Sigmoid colon (tissue), 7 donors: Measurements from ENCODE around the gene FBP2. TPM values are rescaled to one million over a fixed set of nuclear protein-coding genes. Genes with fewer than 3 reads are reported as not detected.
A peak's percentile ranks its signal among the peaks of the same experiment; 100 is the strongest.

Experiments used
- DNase-seq: peaks from one replicate; pipeline ENCODE4 v3.0.0-alpha.2; 2019
- H3K27ac ChIP-seq, 4 donors: fragments of 200-600 bp; sonication (generic); one replicate each; pipeline ENCODE4 v1.5.1; 2016 to 2019; ENCODE audit warnings: mild to moderate bottlenecking in 1 of 4
- H3K27me3 ChIP-seq, 3 donors: fragments of 200-600 bp; sonication (generic); one replicate each; pipeline ENCODE4 v1.5.1; 2019; ENCODE audit warnings: mild to moderate bottlenecking in 1 of 3
- H3K36me3 ChIP-seq, 4 donors: fragments of 200-600 bp; sonication (generic); one replicate each; pipeline ENCODE4 v1.5.1; 2016 to 2019
- H3K4me1 ChIP-seq, 4 donors: fragments of 200-600 bp; sonication (generic); one replicate each; pipeline ENCODE4 v1.5.1; 2017 to 2019
- H3K4me3 ChIP-seq, 4 donors: fragments of 200-600 bp; sonication (generic); one replicate each; pipeline ENCODE4 v1.5.1; 2017 to 2019; ENCODE audit warnings: mild to moderate bottlenecking in 2 of 4, moderate library complexity in 1 of 4
- H3K9me3 ChIP-seq, 4 donors: fragments of 200-600 bp in 3 of 4; sonication (generic) in 3 of 4; one replicate each; pipeline versions ENCODE4 v1.5.1 to v1.6.1; 2013 to 2019
- EP300 ChIP-seq, 4 donors: sonication (generic); formaldehyde crosslinking; IDR thresholded peaks; one replicate each; pipeline ENCODE4 v1.6.1; 2017; ENCODE audit warnings: antibody characterized with exemption in 4 of 4
- POLR2A ChIP-seq, 2 donors: fragments of 450-650 bp; IDR thresholded peaks; one replicate each; pipeline ENCODE4 v1.6.1; 2016; ENCODE audit warnings: antibody characterized with exemption in 2 of 2, mild to moderate bottlenecking in 2 of 2, moderate library complexity in 2 of 2
- POLR2AphosphoS5 ChIP-seq, 4 donors: sonication (generic); formaldehyde crosslinking; IDR thresholded peaks; one replicate each; pipeline ENCODE4 v1.6.1; 2017; ENCODE audit warnings: antibody characterized with exemption in 4 of 4
- WGBS, 2 donors: extraction: QIAGEN DNeasy Blood & Tissue Kit; methylation state at CpG; one replicate each; pipeline ENCODE4 v1.1.7; 2013; 5-methylcytosine and 5-hydroxymethylcytosine counted together
- intact Hi-C: fragments of 100-400 bp; cut with DNase I; formaldehyde crosslinking; loops from one replicate; pipeline ENCODE4 v1.15.1; 2023
- polyA plus RNA-seq, 3 donors: library from polyadenylated mRNA; stranded (reverse); fragments of 200-250 nt; gene quantifications; one replicate each; pipeline ENCODE4 v1.2.3, GENCODE V29; 2013
- total RNA-seq, 4 donors: library from RNA; depleted of rRNA; stranded (reverse); fragments of >200 nt; gene quantifications; one replicate each; pipeline ENCODE4 v1.1.0, GENCODE V29; 2016
- TF ChIP-seq, protein P1 (sequence below), 4 experiments: fragments of 450-650 bp in 3 of 4; fragments of 200-600 bp in 1 of 4; IDR thresholded peaks; one replicate each; pipeline ENCODE4 v1.5.1; 2016 to 2019; ENCODE audit warnings: antibody characterized with exemption in 4 of 4, mild to moderate bottlenecking in 3 of 4, moderate library complexity in 2 of 4
- donor health status: healthy with polysubstance abuse.
- donor health status: Bipolar disorder and iron deficiency.
- donor health status: healthy.

The FBP2 gene
- total and polyA plus RNA-seq, 7 donors, result 0.04 TPM; not detected in 6

DNA sequence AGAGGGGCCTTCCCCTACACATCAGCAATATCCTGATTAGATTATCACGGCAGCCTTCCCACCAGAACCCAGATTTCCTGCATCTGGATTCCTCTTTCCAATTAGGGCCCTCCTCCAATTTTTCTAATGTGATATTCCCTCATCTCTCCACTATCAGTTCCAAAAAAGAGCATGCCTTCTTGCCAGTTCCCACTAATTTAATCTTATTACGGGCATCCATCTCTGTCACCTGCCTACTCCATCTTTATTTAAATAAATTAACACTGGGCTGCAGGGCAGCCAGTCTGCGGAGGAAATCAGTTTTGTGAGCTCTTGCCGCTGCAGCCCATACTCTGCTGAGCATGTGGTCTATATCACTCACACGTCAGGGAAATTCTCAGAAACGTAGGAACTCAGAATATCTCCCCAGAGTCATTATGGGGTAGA lies 16.6 kb upstream of the FBP2 start:
- WGBS, 2 donors, result 83 to 89% methylated on average over 6 of the region's 6 CpGs
- Histone ChIP-seq H3K4me1 (no peaks in the 10 kb centered on the region), H3K27me3 (no peaks in the 10 kb centered on the region), H3K36me3 (no peaks in the 10 kb centered on the region), H3K27ac (no peak overlapping the region), H3K4me3 (no peak overlapping the region), H3K9me3 (no peaks in the 10 kb centered on the region)
- no peak for DNase-seq
- TF ChIP-seq POLR2AphosphoS5 (IDR thresholded peaks at IDR 0.05), result no peak
- intact Hi-C loops, result no loop called here

DNA sequence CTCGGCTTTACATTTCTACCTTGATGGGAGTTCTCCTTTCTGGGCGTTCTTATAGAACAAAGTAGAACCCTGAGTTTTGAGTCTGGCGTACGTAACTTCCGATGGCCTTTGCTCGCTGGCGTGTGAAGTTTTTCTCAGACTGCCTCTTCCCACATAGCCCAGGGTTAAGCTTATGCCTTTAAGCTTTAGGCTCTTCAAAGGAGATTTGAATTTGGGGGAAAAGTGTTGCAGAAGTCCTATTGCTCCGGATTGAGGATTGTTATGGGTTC lies 13.7 kb upstream of the FBP2 start:
- TF ChIP-seq POLR2AphosphoS5 (IDR thresholded peaks at IDR 0.05), result no peak
- TF ChIP-seq EP300 (IDR thresholded peaks at IDR 0.05), result no peak
- TF ChIP-seq, protein P1, sequence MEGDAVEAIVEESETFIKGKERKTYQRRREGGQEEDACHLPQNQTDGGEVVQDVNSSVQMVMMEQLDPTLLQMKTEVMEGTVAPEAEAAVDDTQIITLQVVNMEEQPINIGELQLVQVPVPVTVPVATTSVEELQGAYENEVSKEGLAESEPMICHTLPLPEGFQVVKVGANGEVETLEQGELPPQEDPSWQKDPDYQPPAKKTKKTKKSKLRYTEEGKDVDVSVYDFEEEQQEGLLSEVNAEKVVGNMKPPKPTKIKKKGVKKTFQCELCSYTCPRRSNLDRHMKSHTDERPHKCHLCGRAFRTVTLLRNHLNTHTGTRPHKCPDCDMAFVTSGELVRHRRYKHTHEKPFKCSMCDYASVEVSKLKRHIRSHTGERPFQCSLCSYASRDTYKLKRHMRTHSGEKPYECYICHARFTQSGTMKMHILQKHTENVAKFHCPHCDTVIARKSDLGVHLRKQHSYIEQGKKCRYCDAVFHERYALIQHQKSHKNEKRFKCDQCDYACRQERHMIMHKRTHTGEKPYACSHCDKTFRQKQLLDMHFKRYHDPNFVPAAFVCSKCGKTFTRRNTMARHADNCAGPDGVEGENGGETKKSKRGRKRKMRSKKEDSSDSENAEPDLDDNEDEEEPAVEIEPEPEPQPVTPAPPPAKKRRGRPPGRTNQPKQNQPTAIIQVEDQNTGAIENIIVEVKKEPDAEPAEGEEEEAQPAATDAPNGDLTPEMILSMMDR (IDR thresholded peaks at IDR 0.05), result no peak
- TF ChIP-seq POLR2A (IDR thresholded peaks at IDR 0.05), result no peak
- intact Hi-C loops, result no loop called here
- 25 to 80% methylated on average over 8 of the region's 8 CpGs for WGBS, 2 donors

DNA sequence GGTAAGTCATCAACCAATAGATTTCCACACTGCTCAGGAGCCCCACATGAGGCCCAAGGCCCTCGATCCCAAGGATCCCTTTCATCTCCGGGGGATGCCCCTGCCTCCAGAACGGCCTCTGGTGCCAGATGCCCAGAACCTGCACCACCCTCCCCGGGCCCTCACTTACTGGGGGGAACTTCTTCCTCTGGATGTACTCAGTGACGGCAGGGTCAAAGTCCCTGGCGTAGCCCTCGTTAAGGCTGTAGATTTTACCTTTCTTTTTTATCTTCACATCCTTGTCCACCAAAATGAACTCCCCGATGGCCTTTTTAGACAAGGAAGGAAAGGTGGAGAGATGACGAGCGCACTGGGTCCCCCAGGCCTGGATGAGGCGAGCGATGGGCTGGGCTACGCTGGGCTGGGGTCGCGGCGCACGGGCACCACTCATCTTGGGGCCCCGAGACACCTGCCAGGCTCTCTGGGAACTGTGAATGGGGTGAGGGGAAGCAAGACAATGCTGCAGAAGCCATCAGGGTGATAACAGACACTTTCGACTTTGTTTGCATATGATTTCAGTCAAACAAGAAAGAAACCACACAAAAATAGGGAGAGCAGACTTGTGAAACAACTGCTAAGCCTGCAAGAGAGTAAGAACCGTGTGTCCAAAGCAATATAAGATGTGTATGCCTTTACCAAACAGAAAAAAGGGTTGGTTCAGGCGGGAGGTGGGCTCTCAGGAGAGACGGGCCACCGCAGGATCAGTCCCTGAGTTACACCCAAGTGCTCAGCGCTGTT lies 13.2 kb upstream of the FBP2 start:
- Histone ChIP-seq H3K36me3 (no peaks in the 10 kb centered on the region), H3K4me1 (peaks cover 0 to 6% (median 0%) of the 10 kb centered on the region in 4 donors), H3K27me3 (no peaks in the 10 kb centered on the region), H3K27ac (no peak overlapping the region), H3K4me3 (no peak overlapping the region), H3K9me3 (no peaks in the 10 kb centered on the region)
- WGBS, 2 donors, result 23 to 76% methylated on average over 24 of the region's 24 CpGs
- DNase-seq, result no peak
- TF ChIP-seq EP300 (IDR thresholded peaks at IDR 0.05) (no peak), POLR2AphosphoS5 (IDR thresholded peaks at IDR 0.05) (no peak), POLR2A (IDR thresholded peaks at IDR 0.05) (no peak)
- TF ChIP-seq, protein P1 (IDR thresholded peaks at IDR 0.05), result no peak
- intact Hi-C loops, result no loop called here

More for the DNA sequence above, 13.7 kb upstream of the FBP2 start:
- no peak for DNase-seq
- H3K27me3 ChIP-seq, result no peaks in the 10 kb centered on the region
- no peak overlapping the region for H3K27ac ChIP-seq
- H3K4me3 ChIP-seq, result no peak overlapping the region
- no peaks in the 10 kb centered on the region for H3K9me3 ChIP-seq
- peaks cover 0 to 6% (median 0%) of the 10 kb centered on the region in 4 donors for H3K4me1 ChIP-seq
- H3K36me3 ChIP-seq, result no peaks in the 10 kb centered on the region

DNA sequence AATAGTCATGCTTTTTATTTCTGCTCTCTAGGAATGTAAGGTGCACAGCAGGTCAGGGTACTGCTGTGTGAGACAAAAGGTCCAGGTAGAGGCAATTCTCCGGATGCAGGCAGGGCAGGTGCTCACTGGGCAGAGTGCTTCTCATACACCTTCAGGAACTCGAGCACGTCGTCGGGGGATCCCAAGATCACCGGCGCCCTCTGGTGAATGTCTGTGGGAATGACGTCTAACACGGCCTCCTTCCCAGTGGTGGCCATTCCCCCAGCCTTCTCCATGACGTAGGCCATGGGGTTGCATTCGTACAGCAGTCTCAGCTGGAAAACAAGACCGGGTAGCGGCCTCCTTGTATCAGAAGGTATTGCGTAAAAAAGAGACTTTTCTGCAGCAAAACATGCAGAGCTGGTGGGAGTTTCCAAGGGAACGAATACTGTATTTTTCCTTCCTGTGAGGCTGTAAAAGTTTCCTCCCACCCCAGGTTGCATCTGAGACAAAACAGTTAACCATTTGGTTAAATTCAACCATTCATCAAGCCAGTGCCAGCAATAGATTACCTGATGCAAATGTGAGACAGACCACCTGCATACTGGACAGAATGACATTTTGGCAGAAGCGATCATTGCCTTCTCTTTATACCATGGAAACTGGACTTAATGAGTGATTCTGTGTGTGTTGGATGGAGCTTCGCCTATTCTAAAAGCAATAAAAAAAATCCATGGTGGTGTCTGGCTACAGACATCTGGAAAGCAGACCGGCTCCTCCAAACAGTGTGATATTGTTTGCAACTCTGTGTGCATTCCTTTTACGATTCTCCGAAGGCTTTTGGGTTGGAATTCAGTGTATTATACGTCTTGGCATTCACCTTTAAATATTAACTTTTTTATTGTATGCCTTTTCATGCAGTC lies 9.9 kb upstream of the FBP2 start:
- no peaks in the 10 kb centered on the region for H3K27me3 ChIP-seq
- DNase-seq, result peak; percentile 75
- peaks cover 0 to 6% (median 0%) of the 10 kb centered on the region in 4 donors for H3K4me1 ChIP-seq
- H3K27ac ChIP-seq, result no peak overlapping the region
- no peaks in the 10 kb centered on the region for H3K9me3 ChIP-seq
- 5 to 20% methylated on average over 21 of the region's 21 CpGs for WGBS, 2 donors
- no peak overlapping the region for H3K4me3 ChIP-seq
- no peaks in the 10 kb centered on the region for H3K36me3 ChIP-seq
- TF ChIP-seq POLR2AphosphoS5 (IDR thresholded peaks at IDR 0.05), result no peak
- TF ChIP-seq, protein P1 (IDR thresholded peaks at IDR 0.05), result peak; percentile 27 to 50 (median 42)
- intact Hi-C loops, result no loop called here

DNA sequence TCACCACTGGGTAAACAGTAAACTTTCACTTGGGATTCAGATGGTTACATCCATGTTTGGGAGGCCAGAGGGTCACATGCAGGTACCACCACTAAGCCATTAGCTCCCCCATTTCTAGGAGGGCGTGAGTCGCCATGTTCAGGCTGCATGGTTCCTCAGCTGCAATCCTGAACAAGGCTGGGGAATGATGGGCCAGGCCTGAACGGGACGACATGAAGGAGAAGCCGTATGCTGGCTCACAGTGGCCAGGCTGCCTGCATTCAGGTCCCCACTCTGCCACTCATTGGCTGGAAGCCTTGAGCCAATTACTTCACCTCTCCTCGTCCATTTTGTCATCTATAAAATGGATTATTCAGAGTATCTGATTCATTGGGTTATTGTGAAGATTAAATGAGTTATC lies 9.0 kb upstream of the FBP2 start:
- intact Hi-C loops, result no loop called here
- no peak for TF ChIP-seq EP300 (IDR thresholded peaks at IDR 0.05)
- no peak for TF ChIP-seq POLR2AphosphoS5 (IDR thresholded peaks at IDR 0.05)
- no peaks in the 10 kb centered on the region for H3K36me3 ChIP-seq
- H3K4me3 ChIP-seq, result no peak overlapping the region
- no peak overlapping the region for H3K27ac ChIP-seq
- peaks cover 0 to 6% (median 0%) of the 10 kb centered on the region in 4 donors for H3K4me1 ChIP-seq
- H3K9me3 ChIP-seq, result no peaks in the 10 kb centered on the region
- no peak for DNase-seq
- 81 to 89% methylated on average over 6 of the region's 6 CpGs for WGBS, 2 donors
- H3K27me3 ChIP-seq, result no peaks in the 10 kb centered on the region
